Activated naive CD4-positive, alpha-beta T cell (primary cell): ENCODE measurements around the gene SMAD5.

Experiments used
- DNase-seq, 4 experiments: peaks; one replicate each; lab custom pipeline; 2025; lab: John Stamatoyannopoulos, UW

Gene SMAD5

DNA sequence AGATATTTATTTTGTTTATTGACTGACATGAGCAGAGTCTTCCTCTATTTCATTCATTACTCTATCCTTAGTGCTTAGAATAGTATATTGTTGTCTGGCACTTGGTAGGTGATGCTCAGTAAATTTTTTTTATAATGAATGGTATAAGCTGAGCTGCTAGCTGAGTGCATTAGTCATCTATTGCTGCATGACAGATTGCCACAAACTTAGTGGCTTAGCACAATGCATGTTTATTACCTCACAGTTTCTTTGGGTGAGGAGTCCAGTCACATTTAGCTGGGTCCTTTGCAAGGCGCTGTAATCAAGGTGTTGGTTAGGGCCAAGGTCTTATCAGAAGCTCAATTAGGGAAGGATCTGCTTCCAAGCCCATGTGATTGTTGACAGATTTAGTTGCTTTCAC lies 23.1 kb downstream of the SMAD5 start:
- no peak for DNase-seq

DNA sequence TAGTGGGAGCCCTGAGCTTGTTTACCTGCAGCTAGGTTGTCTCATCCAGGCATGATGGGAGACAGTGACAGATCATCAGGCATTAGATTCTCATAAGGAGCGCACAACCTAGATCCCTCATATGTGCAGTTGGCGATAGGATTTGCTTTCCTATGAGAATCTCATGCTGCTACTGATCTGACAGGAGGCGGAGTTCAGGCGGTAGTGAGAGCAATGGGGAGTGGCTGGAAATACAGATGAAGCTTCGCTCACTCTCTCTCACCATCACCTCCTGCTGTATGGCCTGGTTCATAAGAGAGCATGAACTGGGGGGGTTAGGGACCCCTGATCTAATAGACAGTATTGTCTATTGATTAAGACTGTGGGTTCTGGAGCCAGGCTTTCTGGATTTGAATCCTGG lies 24.9 kb downstream of the SMAD5 start:
- no peak for DNase-seq

DNA sequence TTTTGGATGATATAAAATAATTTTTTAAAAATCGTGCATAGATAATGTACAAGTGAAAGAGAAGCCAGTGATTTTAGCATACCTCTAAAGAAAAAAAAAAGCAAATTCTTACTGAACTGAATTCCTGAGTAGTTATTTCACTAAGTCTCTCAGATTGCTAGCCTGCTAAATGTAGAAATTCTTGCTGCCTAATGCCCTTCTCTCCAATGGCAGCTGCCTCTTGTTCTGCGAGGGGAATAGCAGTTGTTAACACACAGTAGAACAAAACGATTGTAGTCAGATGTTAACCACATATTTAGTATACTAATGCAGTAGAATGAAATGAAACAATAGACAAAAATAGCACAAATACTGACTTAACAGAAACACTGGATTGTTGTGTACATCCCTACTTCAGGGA lies 26.8 kb downstream of the SMAD5 start:
- DNase-seq: no peak

DNA sequence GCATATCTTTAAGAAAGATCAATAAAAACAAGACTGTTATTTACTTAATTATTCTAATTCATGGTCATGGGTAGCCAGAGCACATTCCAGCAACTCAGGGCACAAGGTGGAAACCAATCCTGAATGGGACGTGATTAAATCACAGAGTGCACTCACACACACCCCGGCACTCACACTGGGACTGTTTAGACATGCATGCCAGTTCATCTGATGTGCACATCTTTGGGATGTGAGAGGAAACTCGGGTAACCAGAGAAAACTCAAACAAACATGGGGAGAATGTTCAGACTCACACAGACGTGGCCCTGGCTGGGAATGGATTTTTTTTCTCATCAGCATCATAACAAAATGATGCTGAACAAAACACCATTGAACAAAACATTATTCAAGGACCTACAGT lies 29.4 kb downstream of the SMAD5 start:
- DNase-seq: no peak

DNA sequence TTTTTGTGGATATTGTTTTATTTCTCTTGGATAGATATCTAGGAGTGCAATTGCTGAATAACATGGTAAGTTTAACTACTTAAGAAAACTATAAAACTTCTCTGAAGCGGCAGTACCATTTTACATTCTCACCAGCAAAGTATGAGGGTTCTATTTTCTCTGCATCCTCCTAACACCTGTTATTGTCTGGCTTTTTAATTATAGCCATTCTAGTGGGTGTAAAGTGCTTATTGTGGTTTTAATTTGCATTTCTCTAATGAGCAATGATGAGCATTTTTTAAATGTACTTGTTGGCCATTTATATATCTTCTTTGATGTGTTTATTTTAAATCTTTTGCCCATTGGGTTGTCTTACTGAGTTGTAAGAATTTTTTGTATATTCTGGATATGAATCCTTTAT lies 31.6 kb downstream of the SMAD5 start:
- DNase-seq: no peak

DNA sequence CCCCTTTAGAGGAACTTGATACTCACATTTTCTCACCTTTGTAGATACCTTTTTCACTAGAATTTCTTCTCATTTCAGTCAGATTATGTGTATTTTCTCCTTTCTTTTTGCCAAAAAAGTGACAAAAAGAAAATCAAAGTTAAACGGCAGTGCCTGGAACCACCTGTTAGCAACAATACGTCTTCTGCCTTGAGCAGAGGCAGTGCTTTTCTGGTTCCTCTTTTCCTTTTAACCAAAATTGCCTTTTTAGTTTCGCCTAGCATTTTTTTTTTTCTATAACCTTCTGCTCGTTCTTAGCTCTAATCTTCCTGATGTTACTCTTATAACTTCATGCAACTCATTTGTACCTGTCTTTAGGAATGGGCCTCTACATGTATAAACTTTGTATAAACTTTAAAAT lies 34.3 kb downstream of the SMAD5 start:
- no peak for DNase-seq

DNA sequence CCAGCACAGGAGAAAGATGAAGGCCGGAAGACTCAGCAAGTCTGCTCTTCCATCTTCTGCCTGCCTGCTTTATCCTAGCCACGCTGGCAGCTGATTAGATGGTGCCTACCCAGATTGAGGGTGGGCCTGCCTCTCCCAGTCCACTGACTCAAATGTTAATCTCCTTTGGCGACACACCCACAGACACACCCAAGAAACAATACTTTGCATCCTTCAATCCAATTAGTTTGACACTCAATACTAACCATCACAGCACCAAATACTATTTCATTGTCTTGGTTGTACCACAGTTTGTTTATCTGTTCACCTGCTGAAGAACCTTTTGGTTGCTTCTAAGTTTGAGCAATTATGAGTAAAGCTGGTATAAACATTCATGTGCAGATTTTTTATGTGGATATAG lies 36.6 kb downstream of the SMAD5 start:
- DNase-seq: no peak

DNA sequence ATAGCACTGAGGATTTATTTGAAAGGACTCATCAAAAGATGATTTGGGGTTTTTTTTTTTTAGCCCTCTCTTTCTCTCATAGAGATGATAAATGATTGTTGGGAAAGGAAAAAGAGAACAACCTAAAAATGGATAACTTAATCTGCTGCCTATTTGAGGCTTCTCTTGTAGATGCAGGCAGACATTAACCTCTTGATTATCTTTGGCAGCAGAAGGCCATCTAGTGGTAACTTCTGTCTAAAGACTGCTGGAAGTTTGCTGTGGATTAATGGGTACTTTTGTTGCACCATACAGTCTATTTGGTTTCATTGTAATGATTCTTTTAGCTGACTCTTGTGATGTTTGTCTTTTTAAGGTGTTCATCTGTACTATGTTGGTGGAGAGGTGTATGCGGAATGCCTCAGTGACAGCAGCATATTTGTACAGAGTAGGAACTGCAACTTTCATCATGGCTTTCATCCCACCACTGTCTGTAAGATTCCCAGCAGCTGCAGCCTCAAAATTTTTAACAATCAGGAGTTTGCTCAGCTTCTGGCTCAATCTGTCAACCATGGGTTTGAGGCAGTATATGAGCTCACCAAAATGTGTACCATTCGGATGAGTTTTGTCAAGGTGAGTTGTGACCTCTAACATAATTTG lies 41.5 kb downstream of the SMAD5 start:
- no peak for DNase-seq

DNA sequence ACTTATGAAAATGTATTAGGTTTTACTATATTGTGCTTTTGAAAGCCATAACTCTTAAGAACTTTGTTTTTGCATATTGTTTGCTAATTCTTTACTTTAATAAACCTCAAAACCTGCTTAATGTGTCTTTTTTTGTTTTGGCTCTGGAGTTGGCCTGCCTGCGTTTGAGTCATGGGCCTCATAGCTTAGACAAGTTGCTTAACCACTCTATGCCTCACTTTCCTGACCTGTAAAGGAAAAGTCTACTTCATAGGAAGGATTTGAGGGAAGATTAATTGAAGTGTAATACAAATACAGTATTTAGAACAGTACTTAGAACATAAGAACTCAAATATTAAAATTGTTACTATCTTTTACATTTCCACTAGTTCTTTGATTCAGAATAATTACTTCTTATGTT lies 50.0 kb downstream of the SMAD5 start:
- no peak for DNase-seq

DNA sequence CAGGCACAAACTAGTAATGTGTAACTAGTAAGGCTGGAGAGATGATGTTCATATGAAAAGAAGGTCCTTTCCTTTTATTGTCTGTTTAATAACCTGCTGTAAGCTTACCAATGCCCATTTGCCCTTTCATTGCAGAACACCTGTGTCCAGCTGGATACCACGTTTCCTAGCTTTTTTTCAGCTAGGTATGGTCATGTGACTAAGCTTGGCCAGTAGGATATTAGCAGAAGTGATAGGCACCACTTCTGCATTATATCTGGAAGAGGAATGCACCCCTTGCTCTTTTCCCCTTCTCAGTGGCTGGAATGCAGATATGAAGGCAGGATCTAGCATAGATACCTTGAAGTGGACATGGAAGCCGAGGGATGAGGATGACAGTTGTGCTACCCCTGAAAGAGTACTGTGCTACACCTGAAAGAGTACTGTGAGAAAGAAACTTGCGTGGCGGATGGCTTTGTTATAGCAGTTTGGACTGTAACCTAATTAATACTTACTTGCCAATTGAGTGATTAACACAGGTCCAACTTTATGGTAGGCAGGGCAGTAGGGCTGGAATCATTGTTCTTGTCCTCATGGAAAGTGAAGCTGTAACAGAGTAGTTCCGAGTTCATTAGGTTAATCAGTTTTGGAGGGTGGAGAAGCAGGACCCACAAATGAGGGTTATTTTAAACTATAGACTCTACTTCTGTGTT lies 53.5 kb downstream of the SMAD5 start:
- no peak for DNase-seq

DNA sequence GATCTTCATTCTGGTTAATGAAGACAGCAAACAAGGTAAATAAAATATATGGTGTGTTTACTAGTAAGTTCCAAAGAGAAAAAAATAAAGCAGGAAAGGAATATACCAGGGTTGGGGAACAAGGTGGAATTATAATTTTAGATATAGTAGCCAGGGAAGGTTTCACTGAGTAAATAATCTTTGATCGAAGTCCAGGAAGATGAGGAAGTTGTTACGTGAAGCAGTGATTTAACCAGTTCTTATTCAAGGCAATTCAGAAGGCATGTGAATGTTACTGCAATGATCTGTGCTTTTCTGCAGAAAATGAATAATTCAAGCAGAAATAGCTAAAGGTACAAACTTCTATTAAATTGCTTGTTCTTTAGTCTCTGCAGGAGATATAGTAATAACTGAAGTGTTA lies 54.2 kb downstream of the SMAD5 start:
- DNase-seq: no peak

DNA sequence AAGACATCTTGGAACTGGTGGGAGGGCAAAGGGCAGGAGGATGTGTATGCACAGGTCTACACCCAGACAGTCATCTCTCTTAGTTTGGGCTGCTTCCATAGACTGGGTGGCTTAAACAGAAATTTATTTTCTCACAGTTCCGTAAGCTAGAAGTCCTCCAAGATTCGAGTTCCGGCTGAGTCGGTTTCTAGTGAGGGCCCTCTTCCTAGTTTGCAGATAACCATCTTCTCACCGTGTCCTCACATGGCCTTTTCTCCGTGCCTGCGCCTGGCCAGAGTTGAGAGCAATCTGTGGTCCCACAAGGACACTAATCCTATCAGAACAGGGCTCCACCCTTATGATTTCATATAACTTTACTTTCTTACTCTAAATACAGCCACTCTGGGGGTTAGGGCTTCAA lies 56.2 kb downstream of the SMAD5 start:
- DNase-seq: no peak

DNA sequence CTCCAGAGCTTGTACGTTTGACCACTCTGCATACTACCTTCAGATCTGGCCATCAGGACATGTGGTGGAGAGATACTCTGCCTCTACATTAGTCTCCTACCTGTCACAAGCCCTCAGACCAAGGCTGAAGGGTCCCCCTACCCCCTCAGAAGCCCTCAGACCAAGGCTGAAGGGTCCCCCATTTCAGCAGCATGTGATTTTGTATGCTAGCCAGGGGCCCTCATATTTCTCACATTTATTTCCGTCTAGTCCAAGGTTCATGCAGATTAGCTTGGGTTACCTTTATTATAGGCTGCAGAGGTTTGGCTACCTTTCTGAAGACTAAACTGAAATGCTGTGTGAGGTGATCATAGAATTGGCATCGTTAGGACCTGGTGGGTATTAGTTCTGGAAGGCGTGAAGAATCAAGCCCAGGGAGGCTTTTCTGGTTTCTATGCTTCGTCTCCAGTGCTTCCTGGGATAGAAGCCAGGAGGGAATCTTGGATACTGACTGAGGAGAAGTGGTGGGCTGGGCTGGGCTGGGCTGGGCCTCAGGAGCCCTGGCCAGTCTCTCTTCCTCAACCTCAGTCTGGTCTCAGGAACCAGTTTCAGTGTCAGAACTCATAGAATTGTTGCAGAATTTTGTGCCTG lies 57.6 kb downstream of the SMAD5 start:
- DNase-seq: no peak

DNA sequence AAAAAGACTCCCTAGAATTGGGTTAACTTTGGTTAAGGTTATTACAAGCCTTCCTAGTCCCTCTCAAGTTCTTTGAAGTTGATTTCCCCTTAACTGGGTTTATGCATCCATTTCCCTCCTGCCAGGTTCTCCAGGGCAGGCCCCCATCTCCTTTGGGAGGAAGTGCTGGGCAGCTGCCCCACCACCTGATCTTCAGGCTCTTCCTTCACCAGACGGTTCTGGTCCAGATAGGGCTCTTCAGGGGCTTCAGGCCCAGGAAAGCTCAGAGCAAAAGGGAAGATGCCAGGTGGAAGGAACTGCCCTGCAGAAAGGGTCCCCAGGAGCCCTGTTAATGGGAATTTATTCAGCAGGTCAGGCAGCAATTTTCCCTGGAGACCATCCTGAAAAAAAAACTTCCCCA lies 58.3 kb downstream of the SMAD5 start:
- no peak for DNase-seq

DNA sequence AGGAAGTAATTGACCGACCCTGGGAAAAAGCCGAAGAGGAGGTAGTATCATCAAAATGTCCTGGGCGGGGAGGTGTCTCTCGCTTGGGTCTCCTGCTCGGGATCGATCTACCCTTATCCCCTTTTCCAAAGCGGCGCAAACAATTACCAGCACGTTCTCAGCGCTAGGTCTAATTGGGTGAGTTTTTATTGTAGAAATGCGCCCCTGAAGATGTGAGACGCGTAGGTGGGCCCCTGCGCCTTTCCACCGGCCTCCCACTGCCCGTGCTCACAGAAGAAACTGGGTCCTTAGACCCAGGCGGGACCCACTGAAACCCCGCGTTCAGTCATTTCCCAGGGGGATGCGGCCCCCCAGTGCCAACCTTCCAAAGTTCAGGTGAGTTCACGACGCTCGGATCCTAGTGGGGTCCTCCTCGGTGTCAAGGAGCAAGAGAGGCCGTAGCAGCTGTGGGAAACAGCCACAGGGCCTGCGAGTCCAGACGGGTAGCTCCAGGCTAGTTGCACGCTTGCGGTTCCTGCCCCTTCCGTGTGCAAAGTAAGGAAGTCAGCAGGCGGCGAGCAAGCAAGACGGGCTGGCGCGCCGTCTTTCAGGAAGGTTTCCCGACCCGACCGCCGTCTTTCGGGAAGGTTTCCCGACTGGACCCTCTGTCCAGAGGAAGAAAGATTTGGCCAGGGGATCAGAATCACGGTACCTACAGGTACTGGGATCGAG lies 58.8 kb downstream of the SMAD5 start:
- no peak for DNase-seq

DNA sequence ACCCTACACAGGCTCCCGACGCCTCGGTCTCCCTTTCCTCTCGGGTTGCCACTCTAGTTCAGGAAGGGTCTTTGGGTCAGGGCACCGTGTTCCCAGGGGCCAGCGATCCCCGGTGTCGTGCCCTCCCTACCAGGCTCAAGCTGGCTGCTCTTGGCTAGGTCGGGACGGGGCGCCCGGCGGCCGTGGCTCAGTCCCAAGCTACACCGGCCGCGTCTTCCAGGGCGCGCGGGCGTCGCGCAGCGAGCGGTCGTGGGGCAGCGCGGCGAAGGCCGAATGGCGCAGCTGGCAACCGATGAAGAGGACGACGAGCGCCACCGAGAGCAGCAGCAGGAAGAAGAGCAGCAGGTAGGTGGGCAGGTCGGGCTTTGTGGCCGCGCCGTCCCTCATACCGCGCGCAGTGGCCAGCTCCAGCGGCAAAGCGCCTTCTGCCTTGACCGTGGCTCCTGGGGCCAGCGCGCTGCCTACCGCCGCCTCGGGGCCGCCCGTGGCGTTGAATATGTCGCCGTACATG lies 59.4 kb downstream of the SMAD5 start:
- no peak for DNase-seq

DNA sequence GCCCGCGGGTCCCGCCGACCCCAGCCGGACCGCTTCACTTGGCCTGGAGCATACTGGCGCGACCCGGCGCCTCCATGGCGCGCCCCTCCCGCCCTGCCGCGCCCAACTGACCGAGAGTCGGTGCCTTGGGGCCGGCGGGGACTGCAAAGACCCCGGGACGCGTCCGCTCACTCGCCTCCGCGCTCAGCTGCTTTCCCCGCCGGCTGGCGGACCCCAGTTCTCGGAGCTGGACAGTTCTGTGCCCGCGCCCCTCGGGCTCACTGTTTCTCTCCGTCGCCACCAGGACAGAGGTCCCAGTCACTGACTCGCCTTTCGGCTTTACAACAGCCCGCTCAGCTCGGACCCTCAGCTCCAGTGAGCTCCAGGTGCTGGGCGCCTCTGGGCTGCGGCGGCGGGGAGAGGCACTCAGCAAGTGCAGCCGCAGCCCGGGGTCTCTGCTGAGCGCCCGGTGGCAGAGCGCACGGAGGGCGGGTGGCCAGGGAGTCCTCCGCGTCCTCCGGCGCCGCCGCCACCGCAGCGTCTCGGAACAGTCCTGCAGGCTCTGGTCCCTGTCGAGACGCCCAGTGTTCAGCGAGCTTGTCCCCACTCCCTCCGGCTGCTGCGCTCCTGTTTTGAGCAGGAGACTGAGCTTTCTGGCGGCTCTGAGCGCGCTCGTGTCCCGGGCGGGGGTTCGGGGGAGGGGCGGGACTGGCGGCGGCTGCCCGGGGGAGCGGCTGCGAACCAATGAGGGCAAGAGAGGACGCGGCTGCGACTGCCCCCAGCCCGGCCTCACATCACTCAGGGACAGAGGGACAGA lies 60.1 kb downstream of the SMAD5 start, which contains the start of gene SMIM32:
SMIM32 (minus strand) TSS at position 637 of the 796 bp plus-strand sequence. CDS start 638 bp downstream, outside the sequence.
- DNase-seq: no peak

DNA sequence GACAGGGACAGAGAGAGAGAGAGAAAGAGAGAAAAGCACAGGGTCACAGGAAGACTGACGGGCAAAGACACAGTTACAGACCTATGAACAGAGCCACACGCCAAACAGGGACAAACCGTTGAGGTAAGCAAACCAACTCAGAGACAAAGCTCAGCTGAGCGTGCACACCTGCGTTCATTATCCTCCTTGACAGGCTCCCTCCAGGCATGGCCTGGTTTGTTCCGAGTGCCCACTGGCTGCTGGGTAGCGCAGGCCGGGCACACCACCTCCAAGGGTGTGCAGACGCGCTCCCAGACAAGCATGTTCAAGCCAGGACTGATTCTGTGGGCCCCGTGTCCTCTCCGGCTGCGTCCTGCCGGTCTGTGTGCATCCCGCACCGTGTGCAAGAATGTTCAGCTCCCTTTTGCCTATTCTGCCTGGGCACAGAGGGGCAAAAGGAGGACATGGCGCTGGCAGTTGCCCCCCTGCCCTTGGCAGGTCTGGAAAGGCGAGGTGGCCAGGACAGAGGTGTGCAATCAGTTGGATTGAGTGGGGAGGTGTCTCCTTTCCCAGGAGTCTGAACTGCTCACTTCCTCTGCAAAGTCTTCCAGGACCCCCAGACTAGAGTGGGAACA lies 60.8 kb downstream of the SMAD5 start:
- DNase-seq: no peak

DNA sequence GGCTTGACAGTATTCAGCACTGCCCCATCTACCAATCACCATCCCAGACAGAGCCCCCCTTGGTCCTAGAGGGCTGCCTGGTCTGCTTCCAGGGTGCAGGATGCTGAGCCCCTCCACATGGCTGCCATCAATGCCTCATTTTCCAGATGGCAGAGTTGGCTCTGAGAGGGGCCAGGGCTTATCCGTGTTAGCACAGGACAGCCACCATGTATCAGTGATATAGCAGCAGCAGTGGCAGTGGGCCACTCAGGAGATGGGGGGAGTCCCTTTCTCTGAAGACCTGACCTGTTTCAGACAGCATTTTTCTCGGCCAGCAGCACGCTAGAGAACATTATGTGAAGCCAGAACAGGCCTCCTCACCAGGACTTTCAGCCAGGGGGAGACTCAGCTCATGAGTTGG lies 61.9 kb downstream of the SMAD5 start:
- DNase-seq: no peak

DNA sequence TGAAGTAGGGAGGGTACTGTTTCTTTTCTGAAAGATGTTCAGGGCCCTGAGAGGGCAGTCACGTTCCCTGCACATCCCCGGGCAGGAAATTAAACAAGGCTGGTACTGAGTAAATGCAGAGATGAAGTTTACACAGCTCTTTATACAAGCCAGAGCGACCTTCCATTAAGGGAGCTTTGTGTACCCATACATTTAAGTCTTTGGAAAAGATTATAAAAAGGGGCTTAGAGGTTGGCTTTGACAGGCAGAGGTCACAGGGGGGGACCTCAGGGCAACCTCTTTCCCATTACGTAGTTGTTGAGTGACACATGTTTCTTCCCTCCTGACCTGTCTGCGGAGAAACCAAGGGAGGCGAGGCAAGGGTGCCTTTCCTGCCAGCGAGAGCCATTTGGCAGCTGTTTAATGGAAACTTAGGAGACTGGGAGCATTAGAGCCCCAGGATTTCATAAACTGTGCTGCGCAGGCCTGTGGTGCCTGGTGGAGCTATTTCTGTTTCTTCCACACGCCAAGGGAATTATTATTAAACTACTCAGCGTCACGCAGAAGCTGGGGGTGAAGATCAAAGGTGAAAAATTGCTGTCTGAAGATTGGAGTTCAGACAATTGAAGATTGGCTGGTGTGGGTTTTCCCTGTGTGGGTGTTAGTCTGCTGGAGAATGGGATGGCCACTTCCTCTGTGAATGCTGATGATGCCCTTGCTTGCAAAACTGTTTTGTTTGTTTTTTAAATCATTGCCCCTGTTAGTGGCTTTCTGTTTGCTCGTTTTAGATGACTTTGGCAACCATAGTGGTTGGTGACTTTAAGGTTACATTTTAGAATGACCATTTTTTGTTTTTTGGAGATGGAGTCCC lies 63.6 kb downstream of the SMAD5 start:
- no peak for DNase-seq
